Right atrium auricular region (tissue), 2 donors: ENCODE measurements around the gene C17orf114.

ENCODE experiments used
- DNase-seq: peaks from one replicate; pipeline ENCODE4 v3.0.0-alpha.2; 2019; ENCODE audit warnings: low spot score
- H3K27ac ChIP-seq, 2 donors: fragments of 200-600 bp; sonication (generic); 1 replicate in 1 of 2; 2 replicates in 1 of 2; pipeline ENCODE4 v1.5.1; 2016 to 2019
- H3K27me3 ChIP-seq, 2 donors: fragments of 200-600 bp; sonication (generic); one replicate each; pipeline versions ENCODE4 v1.5.1 to v1.6.0; 2017 to 2019
- H3K36me3 ChIP-seq: fragments of 200-600 bp; sonication (generic); one replicate; pipeline ENCODE4 v1.5.1; 2016
- H3K4me1 ChIP-seq, 2 donors: fragments of 200-600 bp; sonication (generic); one replicate each; pipeline versions ENCODE4 v1.5.1 to v1.6.0; 2017 to 2019
- H3K4me3 ChIP-seq, 2 donors: fragments of 200-600 bp; sonication (generic); 1 replicate in 1 of 2; 2 replicates in 1 of 2; pipeline ENCODE4 v1.5.1; 2017 to 2019; ENCODE audit warnings: mild to moderate bottlenecking in 1 of 2, moderate library complexity in 1 of 2
- H3K9me3 ChIP-seq, 2 donors: fragments of 200-600 bp; sonication (generic); one replicate each; pipeline ENCODE4 v1.5.1; 2019
- TF ChIP-seq, protein P1 (sequence below), 2 donors: fragments of 200-600 bp; sonication (generic); IDR thresholded peaks; one replicate each; pipeline ENCODE4 v1.5.1; 2019; ENCODE audit warnings: antibody characterized with exemption in 2 of 2

C17orf114 gene

DNA sequence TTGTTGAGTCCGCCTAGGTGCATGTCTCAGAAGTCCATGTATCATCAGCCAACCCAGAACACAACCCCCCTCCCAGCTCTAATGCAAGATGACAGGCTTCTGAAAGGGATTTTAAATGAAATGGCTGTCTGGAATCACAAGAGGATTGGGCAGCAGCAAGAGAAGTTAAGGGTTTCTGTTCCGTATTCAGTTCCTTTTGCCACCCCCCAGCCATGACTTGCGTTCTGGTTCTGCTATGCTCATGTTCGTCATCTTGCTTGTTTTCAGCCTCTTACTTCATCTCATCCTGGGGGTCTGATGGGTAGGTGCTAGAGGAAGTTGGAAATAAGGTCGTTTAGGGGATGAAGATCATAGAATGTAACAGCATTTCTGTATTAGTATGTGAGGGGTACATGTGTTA is 43.0 kb upstream of the C17orf114 start:
- Histone ChIP-seq H3K27ac (no peak overlapping the region), H3K4me1 (peaks cover 0 to 10% of the 10 kb centered on the region in 2 donors), H3K36me3 (no peaks in the 10 kb centered on the region), H3K9me3 (no peaks in the 10 kb centered on the region), H3K4me3 (no peak overlapping the region), H3K27me3 (no peaks in the 10 kb centered on the region)
- TF ChIP-seq, protein P1, sequence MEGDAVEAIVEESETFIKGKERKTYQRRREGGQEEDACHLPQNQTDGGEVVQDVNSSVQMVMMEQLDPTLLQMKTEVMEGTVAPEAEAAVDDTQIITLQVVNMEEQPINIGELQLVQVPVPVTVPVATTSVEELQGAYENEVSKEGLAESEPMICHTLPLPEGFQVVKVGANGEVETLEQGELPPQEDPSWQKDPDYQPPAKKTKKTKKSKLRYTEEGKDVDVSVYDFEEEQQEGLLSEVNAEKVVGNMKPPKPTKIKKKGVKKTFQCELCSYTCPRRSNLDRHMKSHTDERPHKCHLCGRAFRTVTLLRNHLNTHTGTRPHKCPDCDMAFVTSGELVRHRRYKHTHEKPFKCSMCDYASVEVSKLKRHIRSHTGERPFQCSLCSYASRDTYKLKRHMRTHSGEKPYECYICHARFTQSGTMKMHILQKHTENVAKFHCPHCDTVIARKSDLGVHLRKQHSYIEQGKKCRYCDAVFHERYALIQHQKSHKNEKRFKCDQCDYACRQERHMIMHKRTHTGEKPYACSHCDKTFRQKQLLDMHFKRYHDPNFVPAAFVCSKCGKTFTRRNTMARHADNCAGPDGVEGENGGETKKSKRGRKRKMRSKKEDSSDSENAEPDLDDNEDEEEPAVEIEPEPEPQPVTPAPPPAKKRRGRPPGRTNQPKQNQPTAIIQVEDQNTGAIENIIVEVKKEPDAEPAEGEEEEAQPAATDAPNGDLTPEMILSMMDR (IDR thresholded peaks at IDR 0.05) = no peak
- no peak for DNase-seq

- DNase-seq = no peak
- Histone ChIP-seq H3K4me1 (peaks cover 0 to 12% of the 10 kb centered on the region in 2 donors), H3K9me3 (no peaks in the 10 kb centered on the region), H3K27ac (no peak overlapping the region), H3K36me3 (no peaks in the 10 kb centered on the region), H3K4me3 (no peak overlapping the region), H3K27me3 (no peaks in the 10 kb centered on the region)
- TF ChIP-seq, protein P1 (IDR thresholded peaks at IDR 0.05) = no peak
These were observed 41.3 kb upstream of the C17orf114 start for GRCh38 chr17:4843321-4844000.

DNA sequence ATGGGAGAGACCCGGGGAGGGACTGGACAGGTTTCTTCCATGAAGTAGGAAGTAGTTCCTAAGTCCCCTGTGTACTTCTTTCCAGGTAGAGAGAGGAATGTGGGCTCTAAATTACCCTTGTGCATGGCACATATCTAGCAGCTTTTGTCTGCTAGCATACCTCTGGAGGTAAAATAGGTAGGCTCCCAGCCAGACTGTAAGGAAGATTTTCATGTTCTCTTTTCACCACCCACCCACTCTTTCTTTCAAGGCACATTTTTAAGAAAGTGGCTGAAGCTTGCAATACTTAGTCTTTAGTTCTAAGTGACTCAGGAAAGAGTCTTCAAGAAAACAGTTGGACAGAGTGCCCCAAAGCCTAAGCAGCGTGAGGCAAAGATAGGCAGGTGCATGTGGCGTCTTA is 40.2 kb upstream of the C17orf114 start:
- Histone ChIP-seq H3K9me3 (no peaks in the 10 kb centered on the region), H3K27ac (no peak overlapping the region), H3K4me1 (peaks cover 0 to 15% of the 10 kb centered on the region in 2 donors), H3K36me3 (no peaks in the 10 kb centered on the region), H3K4me3 (no peak overlapping the region), H3K27me3 (no peaks in the 10 kb centered on the region)
- DNase-seq = no peak
- TF ChIP-seq, protein P1 (IDR thresholded peaks at IDR 0.05) = no peak

DNA sequence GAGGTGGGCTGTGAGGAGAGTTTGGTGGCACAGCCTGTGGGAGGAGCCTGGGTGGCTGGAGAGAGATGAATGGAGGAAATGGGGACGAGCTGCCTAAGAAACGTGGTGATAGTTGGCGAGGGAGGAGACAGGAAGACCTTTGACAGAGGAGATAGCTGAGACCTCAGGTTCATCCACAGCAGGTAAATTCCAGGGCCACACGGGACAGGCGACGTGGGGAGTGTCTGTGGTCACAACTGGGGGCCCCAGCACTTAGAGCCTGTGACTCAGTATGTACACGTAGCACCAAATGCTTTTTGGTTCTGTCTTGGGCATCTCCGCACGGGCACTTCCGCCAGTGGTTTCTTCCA is 38.7 kb upstream of the C17orf114 start:
- peaks cover 0 to 28% of the 10 kb centered on the region in 2 donors for H3K4me1 ChIP-seq
- H3K36me3 ChIP-seq = no peaks in the 10 kb centered on the region
- H3K9me3 ChIP-seq = no peaks in the 10 kb centered on the region
- H3K27me3 ChIP-seq = no peaks in the 10 kb centered on the region
- TF ChIP-seq, protein P1 (IDR thresholded peaks at IDR 0.05) = no peak
- H3K27ac ChIP-seq = no peak overlapping the region
- DNase-seq = no peak
- H3K4me3 ChIP-seq = no peak overlapping the region

DNA sequence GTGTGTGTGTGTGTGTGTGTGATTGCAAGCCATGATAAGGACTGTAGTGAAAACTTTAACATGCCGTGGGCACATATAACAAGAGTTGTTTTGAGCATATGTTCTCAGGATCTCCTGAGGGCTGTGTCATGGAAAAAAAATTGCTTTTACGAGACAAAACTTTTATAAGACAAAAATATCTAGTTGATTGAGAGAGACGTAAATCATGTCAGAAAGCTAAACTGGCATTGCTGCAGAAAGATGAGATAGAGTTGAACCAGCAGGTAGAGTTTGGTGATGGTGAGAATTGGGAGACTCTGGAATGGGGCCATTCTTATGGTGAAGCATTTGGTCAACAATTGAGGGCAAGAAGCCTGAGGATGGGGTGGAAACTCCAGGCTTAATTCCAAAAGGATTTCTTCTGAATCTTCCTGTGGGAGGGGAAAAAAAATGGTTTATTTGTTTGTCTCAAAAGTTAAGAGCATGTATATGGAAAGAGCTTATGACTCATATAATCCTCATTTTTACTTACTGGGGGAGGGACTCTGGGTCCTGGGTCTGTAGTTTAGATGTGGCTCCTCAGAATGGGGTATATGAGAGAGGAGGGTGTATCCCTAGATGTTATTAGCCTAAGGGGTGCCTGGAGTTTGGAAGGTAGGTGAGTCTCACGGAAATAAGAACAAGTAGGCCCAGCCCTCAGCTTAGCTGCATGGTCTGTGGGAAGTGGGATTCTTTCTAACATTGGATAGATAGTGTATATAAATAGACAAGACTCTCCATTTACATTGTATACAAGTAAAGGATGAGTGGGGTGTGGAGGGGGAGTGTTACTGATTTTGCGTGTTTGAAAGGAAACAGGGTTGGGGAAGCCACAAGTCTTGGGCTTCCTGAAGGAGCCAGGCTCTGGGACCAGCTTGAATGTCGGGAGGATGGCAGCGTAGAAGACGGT is 38.1 kb upstream of the C17orf114 start:
- Histone ChIP-seq H3K36me3 (no peaks in the 10 kb centered on the region), H3K27ac (no peak overlapping the region), H3K4me3 (no peak overlapping the region), H3K9me3 (no peaks in the 10 kb centered on the region), H3K4me1 (peaks cover 0 to 35% of the 10 kb centered on the region in 2 donors), H3K27me3 (no peaks in the 10 kb centered on the region)
- TF ChIP-seq, protein P1 (IDR thresholded peaks at IDR 0.05) = no peak
- no peak for DNase-seq
